Measurements from ENCODE around the gene RPGRIP1.
A peak's percentile ranks its signal among the peaks of the same experiment; 100 is the strongest.
"Not testable (repeated sequence)": the region's sequence is repeated elsewhere in the genome, so short reads cannot be mapped to it uniquely, and the experiment has no call there.

The RPGRIP1 gene

GRCh38 chr14:21279783-21280182, at the start of gene RPGRIP1:
Gene RPGRIP1, plus strand, starts transcription at chr14:21280083. Its CDS starts 7,894 bp downstream, at chr14:21287977.
- DNase-seq (ENCODE audit: low spot score): no peak

- no peak for DNase-seq (ENCODE audit: low spot score)
Observed at GRCh38 chr14:21231020-21231652, 48.7 kb upstream of the RPGRIP1 start.

GRCh38 chr14:21233457-21234076, 46.3 kb upstream of the RPGRIP1 start:
- no peak for DNase-seq (ENCODE audit: low spot score)

- DNase-seq (ENCODE audit: low spot score): no peak
Observed at GRCh38 chr14:21234112-21234511, 45.8 kb upstream of the RPGRIP1 start.

GRCh38 chr14:21236948-21237797, 42.7 kb upstream of the RPGRIP1 start:
- DNase-seq (ENCODE audit: low spot score): no peak

- DNase-seq (ENCODE audit: low spot score): no peak
Observed at GRCh38 chr14:21238823-21239518, 40.9 kb upstream of the RPGRIP1 start.

GRCh38 chr14:21240417-21240816, 39.5 kb upstream of the RPGRIP1 start:
- no peak for DNase-seq (ENCODE audit: low spot score)

- peak; percentile 65 for DNase-seq (ENCODE audit: low spot score)
Observed at GRCh38 chr14:21241218-21241819, 38.6 kb upstream of the RPGRIP1 start.

GRCh38 chr14:21244544-21244943, 35.3 kb upstream of the RPGRIP1 start:
- no peak for DNase-seq (ENCODE audit: low spot score)

GRCh38 chr14:21245813-21246212, 34.1 kb upstream of the RPGRIP1 start:
- DNase-seq (ENCODE audit: low spot score): no peak

GRCh38 chr14:21248338-21248737, 31.5 kb upstream of the RPGRIP1 start:
- no peak for DNase-seq (ENCODE audit: low spot score)

- no peak for DNase-seq (ENCODE audit: low spot score)
Observed at GRCh38 chr14:21248739-21249411, 31.0 kb upstream of the RPGRIP1 start.

GRCh38 chr14:21251215-21251614, 28.7 kb upstream of the RPGRIP1 start:
- no peak for DNase-seq (ENCODE audit: low spot score)

- DNase-seq (ENCODE audit: low spot score): no peak
Observed at GRCh38 chr14:21252149-21252548, 27.7 kb upstream of the RPGRIP1 start.

GRCh38 chr14:21255385-21256101, 24.3 kb upstream of the RPGRIP1 start:
- DNase-seq (ENCODE audit: low spot score): no peak

- not testable (repeated sequence) for DNase-seq (ENCODE audit: low spot score)
Observed at GRCh38 chr14:21256102-21256447, 23.8 kb upstream of the RPGRIP1 start.

GRCh38 chr14:21256539-21257393, 23.1 kb upstream of the RPGRIP1 start:
- DNase-seq (ENCODE audit: low spot score): no peak

GRCh38 chr14:21257394-21257909, 22.4 kb upstream of the RPGRIP1 start:
- no peak for DNase-seq (ENCODE audit: low spot score)

Measured in hematopoietic multipotent progenitor cell treated with erythropoietin and hydrocortisone succinate and interleukin-3 and kit ligand, for 17 days (in vitro differentiated cells).